ENCODE results near the gene CEMIP. TPM values are rescaled to one million over a fixed set of nuclear protein-coding genes. Genes with fewer than 3 reads are reported as not detected.

The CEMIP gene
- total and polyA plus RNA-seq, 12 donors, result 0.01 to 1.9 (median 0.23) TPM; not detected in 1

DNA sequence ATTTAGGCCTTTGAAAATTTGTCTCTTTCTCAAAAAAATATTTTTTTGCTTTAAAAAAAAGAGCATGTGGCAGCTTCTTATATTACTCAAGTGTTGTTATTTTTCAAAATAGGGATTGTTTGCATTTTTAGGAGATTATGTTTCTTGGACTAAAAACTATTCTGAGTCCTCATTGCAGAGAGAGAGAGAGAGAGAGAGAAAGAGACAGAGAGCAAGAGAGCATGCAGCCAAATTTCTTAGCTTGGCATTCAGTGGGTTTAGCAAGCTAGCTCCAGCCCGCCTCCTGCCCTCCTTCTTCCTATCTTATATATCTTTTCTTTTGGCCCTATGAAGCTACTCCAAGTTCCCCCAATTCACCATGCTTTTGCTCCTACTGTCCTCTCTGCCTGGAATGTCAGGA, 55.7 kb downstream of the CEMIP start:
- Histone ChIP-seq H3K27me3 (peaks cover 0 to 20% (median 0%) of the 10 kb centered on the region in 7 donors), H3K4me3 (no peak overlapping the region), H3K27ac (no peak overlapping the region), H3K9me3 (no peaks in the 10 kb centered on the region), H3K4me1 (no peaks in the 10 kb centered on the region), H3K36me3 (no peaks in the 10 kb centered on the region)
- WGBS, 2 donors, result 80 to 88% methylated on average over 1 of the region's 1 CpG
- DNase-seq (no peak), ATAC-seq (no peak)
- intact Hi-C loops (cut with DNase I), result no loop called here
- TF ChIP-seq, protein P1, sequence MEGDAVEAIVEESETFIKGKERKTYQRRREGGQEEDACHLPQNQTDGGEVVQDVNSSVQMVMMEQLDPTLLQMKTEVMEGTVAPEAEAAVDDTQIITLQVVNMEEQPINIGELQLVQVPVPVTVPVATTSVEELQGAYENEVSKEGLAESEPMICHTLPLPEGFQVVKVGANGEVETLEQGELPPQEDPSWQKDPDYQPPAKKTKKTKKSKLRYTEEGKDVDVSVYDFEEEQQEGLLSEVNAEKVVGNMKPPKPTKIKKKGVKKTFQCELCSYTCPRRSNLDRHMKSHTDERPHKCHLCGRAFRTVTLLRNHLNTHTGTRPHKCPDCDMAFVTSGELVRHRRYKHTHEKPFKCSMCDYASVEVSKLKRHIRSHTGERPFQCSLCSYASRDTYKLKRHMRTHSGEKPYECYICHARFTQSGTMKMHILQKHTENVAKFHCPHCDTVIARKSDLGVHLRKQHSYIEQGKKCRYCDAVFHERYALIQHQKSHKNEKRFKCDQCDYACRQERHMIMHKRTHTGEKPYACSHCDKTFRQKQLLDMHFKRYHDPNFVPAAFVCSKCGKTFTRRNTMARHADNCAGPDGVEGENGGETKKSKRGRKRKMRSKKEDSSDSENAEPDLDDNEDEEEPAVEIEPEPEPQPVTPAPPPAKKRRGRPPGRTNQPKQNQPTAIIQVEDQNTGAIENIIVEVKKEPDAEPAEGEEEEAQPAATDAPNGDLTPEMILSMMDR (IDR thresholded peaks at IDR 0.05), result no peak

DNA sequence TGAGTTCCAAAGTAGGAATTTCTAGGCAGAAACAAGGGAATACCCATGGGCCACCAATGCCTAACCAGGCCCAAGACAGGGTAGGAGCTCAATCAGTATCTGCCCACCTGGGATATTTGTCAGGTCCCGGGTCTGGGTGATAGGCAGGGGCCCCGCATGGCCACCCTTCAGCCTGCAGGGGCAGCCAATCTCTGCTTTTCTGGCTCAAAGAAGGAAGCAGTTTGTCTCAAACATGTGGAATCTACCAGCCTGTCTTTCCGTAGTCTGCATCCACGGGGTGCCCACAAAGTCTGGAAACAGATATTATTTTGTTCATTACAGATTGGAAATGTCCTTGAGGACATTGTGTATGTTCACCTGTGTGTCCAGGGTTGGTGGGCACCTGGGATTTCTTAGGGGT, 56.2 kb downstream of the CEMIP start:
- H3K9me3 ChIP-seq, result no peaks in the 10 kb centered on the region
- no peaks in the 10 kb centered on the region for H3K36me3 ChIP-seq
- H3K27me3 ChIP-seq, result peaks cover 0 to 20% (median 2%) of the 10 kb centered on the region in 7 donors
- TF ChIP-seq, protein P1 (IDR thresholded peaks at IDR 0.05), result no peak
- H3K4me3 ChIP-seq, result no peak overlapping the region
- DNase-seq (no peak), ATAC-seq (no peak)
- no peak overlapping the region for H3K27ac ChIP-seq
- no peaks in the 10 kb centered on the region for H3K4me1 ChIP-seq
- intact Hi-C loops (cut with DNase I), result no loop called here
- WGBS, 2 donors, result 73 to 78% methylated on average over 4 of the region's 4 CpGs

DNA sequence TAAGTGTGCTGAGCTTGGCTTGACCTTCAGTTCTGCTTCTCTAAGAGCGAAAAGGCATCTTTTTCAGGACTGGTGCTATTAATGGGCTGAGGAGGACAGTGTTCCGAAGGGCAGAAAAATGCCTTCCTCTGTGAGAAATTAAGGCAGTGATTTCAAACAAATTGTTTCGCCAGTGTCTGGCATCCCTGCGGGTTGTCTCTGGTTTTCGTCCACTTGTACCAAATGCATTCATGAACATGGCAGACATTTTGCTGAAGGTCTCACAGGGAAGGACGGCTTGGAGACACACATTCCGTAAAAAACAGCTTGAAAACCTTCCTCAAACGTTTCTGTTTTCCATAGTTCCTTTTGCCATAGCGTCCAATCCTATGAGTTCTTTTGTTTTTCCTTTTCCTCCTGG, 57.1 kb downstream of the CEMIP start:
- H3K4me1 ChIP-seq, result no peaks in the 10 kb centered on the region
- no peaks in the 10 kb centered on the region for H3K36me3 ChIP-seq
- ATAC-seq, result no peak
- no peak for DNase-seq
- no peak overlapping the region for H3K4me3 ChIP-seq
- no peak overlapping the region for H3K27ac ChIP-seq
- H3K9me3 ChIP-seq, result no peaks in the 10 kb centered on the region
- TF ChIP-seq, protein P1 (IDR thresholded peaks at IDR 0.05), result no peak
- peaks cover 0 to 24% (median 5%) of the 10 kb centered on the region in 7 donors for H3K27me3 ChIP-seq
- intact Hi-C loops (cut with DNase I), result no loop called here
- 82 to 85% methylated on average over 9 of the region's 9 CpGs for WGBS, 2 donors

DNA sequence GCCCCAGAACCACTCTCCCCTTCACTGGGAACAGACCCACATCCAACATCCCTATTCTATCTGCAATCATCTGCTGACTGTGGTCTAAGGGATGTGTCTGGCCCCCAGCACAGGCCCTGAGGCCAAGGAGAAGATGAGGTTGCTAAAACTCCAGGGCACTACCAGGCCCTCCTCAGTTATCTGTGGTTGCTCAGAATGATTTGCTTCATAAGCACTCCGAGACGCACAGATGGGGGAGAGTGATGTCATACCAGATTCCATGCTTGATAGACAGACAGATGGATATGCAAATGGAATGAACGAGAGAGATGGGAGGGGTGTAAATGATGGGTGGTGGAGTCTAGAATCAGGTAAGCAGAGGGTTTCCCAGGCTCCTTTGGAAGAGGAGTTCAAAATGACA, 57.8 kb downstream of the CEMIP start:
- DNase-seq (no peak), ATAC-seq (no peak)
- intact Hi-C loops (cut with DNase I), result no loop called here
- Histone ChIP-seq H3K4me3 (no peak overlapping the region), H3K27ac (no peak overlapping the region), H3K27me3 (peaks cover 0 to 30% (median 7%) of the 10 kb centered on the region in 7 donors), H3K4me1 (no peaks in the 10 kb centered on the region), H3K36me3 (no peaks in the 10 kb centered on the region), H3K9me3 (no peaks in the 10 kb centered on the region)
- TF ChIP-seq, protein P1 (IDR thresholded peaks at IDR 0.05), result no peak
- WGBS, 2 donors, result 87 to 88% methylated on average over 3 of the region's 3 CpGs

Measured in heart right ventricle (tissue), 16 donors.